ENCODE results near the gene FBXO30.
A peak's percentile ranks its signal among the peaks of the same experiment; 100 is the strongest.

The FBXO30 gene

DNA sequence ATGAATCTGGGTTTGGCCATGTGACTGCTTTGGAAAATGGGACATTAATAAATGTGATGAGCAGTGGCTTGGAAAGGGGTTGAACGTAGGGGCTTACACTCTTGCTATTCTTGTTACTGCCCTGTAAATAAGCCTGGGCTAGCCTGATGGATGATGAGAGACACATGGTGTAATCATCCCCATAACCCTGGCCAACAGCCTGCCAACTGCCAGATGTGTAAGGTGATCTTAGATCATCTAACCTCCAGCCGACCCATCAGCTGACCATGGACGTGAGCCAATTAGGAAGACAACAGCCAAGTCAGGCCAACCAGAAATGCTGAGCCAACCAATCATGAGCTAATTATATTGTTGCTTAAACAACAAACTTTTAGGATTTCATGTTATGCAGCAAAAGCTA is 25.2 kb downstream of the FBXO30 start:
- Histone ChIP-seq H3K4me3 (ENCODE audit: low read length) (no peak overlapping the region), H3K36me3 (ENCODE audit: control insufficient read depth, insufficient read depth, low read length, severe bottlenecking) (no peaks in the 10 kb centered on the region), H3K27me3 (replicated peaks; ENCODE audit: control insufficient read depth, insufficient read depth, low read length) (no peaks in the 10 kb centered on the region), H3K4me1 (ENCODE audit: control insufficient read depth, insufficient read depth, low read length) (no peaks in the 10 kb centered on the region), H3K9ac (ENCODE audit: low read length) (no peak overlapping the region), H3K9me3 (ENCODE audit: control insufficient read depth, low read length) (no peaks in the 10 kb centered on the region)
- DNase-seq (ENCODE audit: low read depth), result no peak

DNA sequence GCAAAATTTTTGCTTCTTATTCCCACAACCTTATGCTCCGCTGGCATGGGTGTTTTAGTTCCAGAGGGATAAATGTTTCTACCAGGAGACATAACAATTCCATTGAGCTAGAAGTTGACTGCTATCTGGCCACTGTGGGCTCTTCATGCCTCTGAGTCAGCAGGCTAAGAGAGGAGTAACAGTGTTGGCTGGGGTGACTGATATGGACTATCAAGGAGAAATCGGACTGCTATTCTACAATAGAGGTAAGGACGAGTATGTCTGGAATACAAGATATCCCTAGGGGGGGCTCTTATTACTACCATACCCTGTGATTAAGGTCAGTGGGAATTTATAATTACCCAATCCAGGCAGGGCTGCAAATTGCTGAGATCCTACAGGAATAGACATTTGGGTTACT is 26.9 kb downstream of the FBXO30 start:
- H3K4me3 ChIP-seq (ENCODE audit: low read length), result no peak overlapping the region
- DNase-seq (ENCODE audit: low read depth), result no peak
- H3K9me3 ChIP-seq (ENCODE audit: control insufficient read depth, low read length), result no peaks in the 10 kb centered on the region
- H3K36me3 ChIP-seq (ENCODE audit: control insufficient read depth, insufficient read depth, low read length, severe bottlenecking), result no peaks in the 10 kb centered on the region
- no peaks in the 10 kb centered on the region for H3K27me3 ChIP-seq (replicated peaks; ENCODE audit: control insufficient read depth, insufficient read depth, low read length)
- H3K4me1 ChIP-seq (ENCODE audit: control insufficient read depth, insufficient read depth, low read length), result no peaks in the 10 kb centered on the region
- no peak overlapping the region for H3K9ac ChIP-seq (ENCODE audit: low read length)

GRCh38 chr6:145784683-145785082 is 29.9 kb downstream of the FBXO30 start:
- Histone ChIP-seq H3K4me1 (ENCODE audit: control insufficient read depth, insufficient read depth, low read length) (no peaks in the 10 kb centered on the region), H3K9me3 (ENCODE audit: control insufficient read depth, low read length) (no peaks in the 10 kb centered on the region), H3K36me3 (ENCODE audit: control insufficient read depth, insufficient read depth, low read length, severe bottlenecking) (no peaks in the 10 kb centered on the region), H3K9ac (ENCODE audit: low read length) (no peak overlapping the region), H3K27me3 (replicated peaks; ENCODE audit: control insufficient read depth, insufficient read depth, low read length) (no peaks in the 10 kb centered on the region), H3K4me3 (ENCODE audit: low read length) (no peak overlapping the region)
- DNase-seq (ENCODE audit: low read depth), result no peak

GRCh38 chr6:145783796-145784195 is 30.8 kb downstream of the FBXO30 start:
- H3K27me3 ChIP-seq (replicated peaks; ENCODE audit: control insufficient read depth, insufficient read depth, low read length), result no peaks in the 10 kb centered on the region
- H3K9ac ChIP-seq (ENCODE audit: low read length), result no peak overlapping the region
- no peak for DNase-seq (ENCODE audit: low read depth)
- H3K36me3 ChIP-seq (ENCODE audit: control insufficient read depth, insufficient read depth, low read length, severe bottlenecking), result no peaks in the 10 kb centered on the region
- H3K4me1 ChIP-seq (ENCODE audit: control insufficient read depth, insufficient read depth, low read length), result no peaks in the 10 kb centered on the region
- no peaks in the 10 kb centered on the region for H3K9me3 ChIP-seq (ENCODE audit: control insufficient read depth, low read length)
- no peak overlapping the region for H3K4me3 ChIP-seq (ENCODE audit: low read length)

- Histone ChIP-seq H3K9ac (ENCODE audit: low read length) (no peak overlapping the region), H3K36me3 (ENCODE audit: control insufficient read depth, insufficient read depth, low read length, severe bottlenecking) (no peaks in the 10 kb centered on the region), H3K4me3 (ENCODE audit: low read length) (no peak overlapping the region)
These were observed 41.7 kb downstream of the FBXO30 start for GRCh38 chr6:145772846-145773245.

GRCh38 chr6:145765449-145765848 is 49.1 kb downstream of the FBXO30 start:
- no peak overlapping the region for H3K4me3 ChIP-seq (ENCODE audit: low read length)
- no peaks in the 10 kb centered on the region for H3K9me3 ChIP-seq (ENCODE audit: control insufficient read depth, low read length)
- no peak for DNase-seq (ENCODE audit: low read depth)
- H3K9ac ChIP-seq (ENCODE audit: low read length), result no peak overlapping the region
- H3K4me1 ChIP-seq (ENCODE audit: control insufficient read depth, insufficient read depth, low read length), result no peaks in the 10 kb centered on the region
- no peaks in the 10 kb centered on the region for H3K27me3 ChIP-seq (replicated peaks; ENCODE audit: control insufficient read depth, insufficient read depth, low read length)
- no peaks in the 10 kb centered on the region for H3K36me3 ChIP-seq (ENCODE audit: control insufficient read depth, insufficient read depth, low read length, severe bottlenecking)

More at GRCh38 chr6:145772846-145773245, 41.7 kb downstream of the FBXO30 start:
- H3K27me3 ChIP-seq (replicated peaks; ENCODE audit: control insufficient read depth, insufficient read depth, low read length), result no peaks in the 10 kb centered on the region
- no peaks in the 10 kb centered on the region for H3K4me1 ChIP-seq (ENCODE audit: control insufficient read depth, insufficient read depth, low read length)
- no peaks in the 10 kb centered on the region for H3K9me3 ChIP-seq (ENCODE audit: control insufficient read depth, low read length)
- no peak for DNase-seq (ENCODE audit: low read depth)

DNA sequence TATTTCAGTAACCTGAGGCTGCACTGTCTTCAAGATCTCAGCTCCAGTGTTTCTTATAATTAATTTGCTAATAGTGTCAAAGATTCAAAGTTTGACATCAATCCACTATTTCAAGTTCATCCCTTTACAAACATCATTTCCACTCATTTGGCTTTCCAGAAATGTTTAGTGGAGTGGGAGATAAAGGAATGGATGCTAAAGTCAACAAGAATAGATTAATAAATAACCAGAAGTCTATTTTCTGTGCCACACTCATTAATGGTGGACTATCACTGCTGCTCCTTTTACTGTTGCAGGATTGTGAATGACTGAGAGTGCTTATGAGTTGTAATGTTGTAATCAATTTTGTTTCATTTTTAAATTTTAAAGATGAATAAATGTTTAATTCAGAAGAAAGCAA is 50.9 kb downstream of the FBXO30 start:
- Histone ChIP-seq H3K4me3 (ENCODE audit: low read length) (no peak overlapping the region), H3K36me3 (ENCODE audit: control insufficient read depth, insufficient read depth, low read length, severe bottlenecking) (no peaks in the 10 kb centered on the region), H3K9me3 (ENCODE audit: control insufficient read depth, low read length) (no peaks in the 10 kb centered on the region), H3K27me3 (replicated peaks; ENCODE audit: control insufficient read depth, insufficient read depth, low read length) (no peaks in the 10 kb centered on the region), H3K4me1 (ENCODE audit: control insufficient read depth, insufficient read depth, low read length) (no peaks in the 10 kb centered on the region), H3K9ac (ENCODE audit: low read length) (no peak overlapping the region)
- no peak for DNase-seq (ENCODE audit: low read depth)

DNA sequence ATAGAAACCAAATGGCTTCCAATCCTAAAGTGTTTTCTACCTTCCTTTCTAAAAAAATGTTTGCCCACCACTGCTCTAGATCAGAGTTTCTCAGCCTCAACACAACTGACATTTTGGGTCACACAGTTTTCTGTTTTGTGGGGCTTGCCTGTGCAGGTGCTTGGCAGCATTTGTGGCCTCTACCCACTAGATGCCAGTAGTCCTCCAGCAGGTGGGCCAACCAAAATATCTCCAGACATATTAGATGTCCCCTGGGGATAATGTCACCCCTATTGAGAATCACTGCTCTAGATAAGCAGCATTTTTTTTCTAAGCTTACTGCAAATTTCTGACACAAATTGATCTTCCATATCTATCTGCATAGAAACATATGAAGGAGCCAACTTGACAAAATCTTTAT is 53.0 kb downstream of the FBXO30 start:
- Histone ChIP-seq H3K9ac (ENCODE audit: low read length) (no peak overlapping the region), H3K9me3 (ENCODE audit: control insufficient read depth, low read length) (no peaks in the 10 kb centered on the region), H3K4me1 (ENCODE audit: control insufficient read depth, insufficient read depth, low read length) (no peaks in the 10 kb centered on the region), H3K36me3 (ENCODE audit: control insufficient read depth, insufficient read depth, low read length, severe bottlenecking) (no peaks in the 10 kb centered on the region), H3K4me3 (ENCODE audit: low read length) (no peak overlapping the region), H3K27me3 (replicated peaks; ENCODE audit: control insufficient read depth, insufficient read depth, low read length) (no peaks in the 10 kb centered on the region)
- no peak for DNase-seq (ENCODE audit: low read depth)

DNA sequence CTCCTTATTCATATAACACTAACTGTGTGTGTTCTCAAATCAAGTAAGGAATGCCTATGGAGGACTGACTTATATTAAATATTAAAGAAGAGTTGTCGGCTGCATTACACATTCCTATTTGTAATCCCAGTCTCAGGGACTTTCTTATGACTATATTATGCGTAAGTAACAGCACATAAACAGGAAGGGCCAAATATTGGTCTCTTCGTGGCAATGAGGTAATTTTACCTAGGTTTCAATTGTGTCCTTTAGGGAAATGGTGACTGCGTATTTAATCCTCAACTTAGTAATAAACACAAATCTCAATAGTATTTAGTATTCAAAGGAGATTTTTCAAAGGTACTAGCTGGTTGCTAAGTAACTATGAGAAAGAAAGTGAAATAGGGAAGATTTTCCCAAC is 56.5 kb downstream of the FBXO30 start:
- Histone ChIP-seq H3K27me3 (replicated peaks; ENCODE audit: control insufficient read depth, insufficient read depth, low read length) (no peaks in the 10 kb centered on the region), H3K9ac (ENCODE audit: low read length) (no peak overlapping the region), H3K4me1 (ENCODE audit: control insufficient read depth, insufficient read depth, low read length) (peaks cover 11% of the 10 kb centered on the region), H3K36me3 (ENCODE audit: control insufficient read depth, insufficient read depth, low read length, severe bottlenecking) (no peaks in the 10 kb centered on the region), H3K4me3 (ENCODE audit: low read length) (no peak overlapping the region), H3K9me3 (ENCODE audit: control insufficient read depth, low read length) (no peaks in the 10 kb centered on the region)
- DNase-seq (ENCODE audit: low read depth), result no peak

DNA sequence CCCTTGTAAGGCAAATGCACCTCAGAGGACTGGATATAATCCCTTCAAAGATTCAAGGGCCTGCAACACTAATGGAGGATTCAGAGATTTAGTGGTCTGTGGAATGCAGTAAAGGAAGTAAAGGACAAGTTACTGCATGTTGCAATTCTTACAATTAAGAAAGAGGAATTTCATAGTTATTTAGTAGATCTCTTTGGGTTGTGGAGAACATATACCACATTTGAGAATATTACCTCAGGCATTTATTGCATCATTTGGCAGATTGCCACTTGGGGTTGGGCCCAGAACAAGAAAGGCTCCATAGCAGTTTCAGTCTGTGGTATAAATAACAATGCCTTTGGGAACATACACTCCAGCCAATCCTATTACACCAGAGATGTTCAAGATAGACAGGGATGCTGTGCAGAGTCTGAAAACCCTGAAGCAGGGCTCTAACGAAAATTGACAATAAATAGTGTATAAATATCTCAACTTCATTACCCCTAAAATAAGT is 58.4 kb downstream of the FBXO30 start:
- H3K4me1 ChIP-seq (ENCODE audit: control insufficient read depth, insufficient read depth, low read length), result peaks cover 11% of the 10 kb centered on the region
- H3K27me3 ChIP-seq (replicated peaks; ENCODE audit: control insufficient read depth, insufficient read depth, low read length), result no peaks in the 10 kb centered on the region
- no peaks in the 10 kb centered on the region for H3K9me3 ChIP-seq (ENCODE audit: control insufficient read depth, low read length)
- H3K9ac ChIP-seq (ENCODE audit: low read length), result no peak overlapping the region
- H3K4me3 ChIP-seq (ENCODE audit: low read length), result no peak overlapping the region
- H3K36me3 ChIP-seq (ENCODE audit: control insufficient read depth, insufficient read depth, low read length, severe bottlenecking), result no peaks in the 10 kb centered on the region
- DNase-seq (ENCODE audit: low read depth), result peak; percentile 96

GRCh38 chr6:145755682-145756081 is 58.9 kb downstream of the FBXO30 start:
- Histone ChIP-seq H3K36me3 (ENCODE audit: control insufficient read depth, insufficient read depth, low read length, severe bottlenecking) (no peaks in the 10 kb centered on the region), H3K4me3 (ENCODE audit: low read length) (no peak overlapping the region), H3K9me3 (ENCODE audit: control insufficient read depth, low read length) (no peaks in the 10 kb centered on the region), H3K27me3 (replicated peaks; ENCODE audit: control insufficient read depth, insufficient read depth, low read length) (no peaks in the 10 kb centered on the region), H3K9ac (ENCODE audit: low read length) (no peak overlapping the region), H3K4me1 (ENCODE audit: control insufficient read depth, insufficient read depth, low read length) (peaks cover 11% of the 10 kb centered on the region)
- DNase-seq (ENCODE audit: low read depth), result no peak

DNA sequence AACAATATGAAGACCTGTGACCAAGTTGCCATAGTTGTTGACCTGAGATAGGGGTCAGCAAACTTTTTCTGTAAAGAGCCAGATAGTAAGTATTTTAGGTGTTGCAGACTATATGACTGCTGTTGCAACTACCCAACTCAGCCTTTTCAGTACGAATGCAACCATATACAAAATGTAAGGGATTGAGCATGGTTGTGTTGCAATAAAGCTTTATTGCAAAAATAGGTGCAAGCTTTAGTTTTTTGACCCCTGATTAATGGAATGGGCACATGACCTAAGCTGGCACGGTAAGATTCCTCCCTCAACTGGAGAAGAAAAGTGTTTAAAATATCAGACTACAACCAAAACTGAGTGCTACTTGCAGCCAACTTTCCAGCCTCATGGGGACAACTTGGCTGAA is 62.0 kb downstream of the FBXO30 start:
- Histone ChIP-seq H3K4me1 (ENCODE audit: control insufficient read depth, insufficient read depth, low read length) (peaks cover 20% of the 10 kb centered on the region), H3K9ac (ENCODE audit: low read length) (no peak overlapping the region), H3K36me3 (ENCODE audit: control insufficient read depth, insufficient read depth, low read length, severe bottlenecking) (no peaks in the 10 kb centered on the region), H3K27me3 (replicated peaks; ENCODE audit: control insufficient read depth, insufficient read depth, low read length) (no peaks in the 10 kb centered on the region), H3K9me3 (ENCODE audit: control insufficient read depth, low read length) (no peaks in the 10 kb centered on the region), H3K4me3 (ENCODE audit: low read length) (no peak overlapping the region)
- DNase-seq (ENCODE audit: low read depth), result no peak

Data from adipocyte (in vitro differentiated cells).